ENCODE results near the gene PTMS.

DNA sequence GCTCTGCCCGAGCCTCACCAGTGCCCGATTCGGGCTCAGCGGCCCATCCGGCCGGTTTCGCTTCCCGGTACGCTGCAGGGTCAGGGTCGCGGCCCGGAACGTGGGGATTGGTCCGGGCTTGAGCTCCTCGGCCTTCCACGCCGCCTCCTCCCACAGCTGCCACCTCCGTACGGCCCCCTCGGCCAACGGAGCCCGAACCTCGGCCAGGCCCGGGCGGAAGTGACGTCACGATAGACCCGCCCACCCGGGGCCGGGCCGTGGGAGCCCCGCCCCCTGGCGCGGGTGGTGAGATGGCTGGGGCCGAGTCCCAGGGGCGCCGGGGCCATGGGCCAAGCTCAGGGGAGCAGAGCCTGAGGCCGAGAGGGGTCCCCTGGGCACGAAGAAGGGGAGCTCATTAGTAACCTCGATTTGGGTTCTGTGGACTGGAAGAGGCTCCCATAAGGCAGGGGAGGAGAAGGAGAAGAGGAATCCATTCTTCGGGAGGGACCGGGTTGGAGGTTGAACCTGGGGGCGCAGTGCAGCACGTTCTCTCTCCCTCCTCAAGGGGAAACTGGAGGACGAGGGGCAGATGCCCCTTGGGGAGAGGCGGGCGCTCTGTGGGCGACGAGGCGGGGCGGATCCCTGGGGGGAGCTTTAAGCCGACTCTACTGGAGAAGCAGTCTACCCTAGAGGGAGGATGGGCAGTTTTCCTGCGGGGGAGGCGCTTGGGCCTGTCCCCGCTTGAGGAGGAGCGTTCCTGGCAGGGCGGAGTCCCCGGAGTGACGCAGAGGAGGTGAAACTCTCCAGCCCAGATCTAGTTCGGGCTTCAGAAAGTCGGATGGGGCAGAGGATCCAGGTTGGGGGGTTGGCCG is 13.0 kb upstream of the PTMS start, which contains the start of gene MLF2:
- TF ChIP-seq NFIC (IDR thresholded peaks at IDR 0.05) = peak; percentile 19; the same call in 1 of the 2 replicates
- no peak for TF ChIP-seq SREBF2 (CRISPR knock-in tag; IDR thresholded peaks at IDR 0.05)
- TF ChIP-seq, protein P1, sequence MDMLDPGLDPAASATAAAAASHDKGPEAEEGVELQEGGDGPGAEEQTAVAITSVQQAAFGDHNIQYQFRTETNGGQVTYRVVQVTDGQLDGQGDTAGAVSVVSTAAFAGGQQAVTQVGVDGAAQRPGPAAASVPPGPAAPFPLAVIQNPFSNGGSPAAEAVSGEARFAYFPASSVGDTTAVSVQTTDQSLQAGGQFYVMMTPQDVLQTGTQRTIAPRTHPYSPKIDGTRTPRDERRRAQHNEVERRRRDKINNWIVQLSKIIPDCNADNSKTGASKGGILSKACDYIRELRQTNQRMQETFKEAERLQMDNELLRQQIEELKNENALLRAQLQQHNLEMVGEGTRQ (CRISPR knock-in tag; IDR thresholded peaks at IDR 0.05) = no peak
- TF ChIP-seq, protein P2, sequence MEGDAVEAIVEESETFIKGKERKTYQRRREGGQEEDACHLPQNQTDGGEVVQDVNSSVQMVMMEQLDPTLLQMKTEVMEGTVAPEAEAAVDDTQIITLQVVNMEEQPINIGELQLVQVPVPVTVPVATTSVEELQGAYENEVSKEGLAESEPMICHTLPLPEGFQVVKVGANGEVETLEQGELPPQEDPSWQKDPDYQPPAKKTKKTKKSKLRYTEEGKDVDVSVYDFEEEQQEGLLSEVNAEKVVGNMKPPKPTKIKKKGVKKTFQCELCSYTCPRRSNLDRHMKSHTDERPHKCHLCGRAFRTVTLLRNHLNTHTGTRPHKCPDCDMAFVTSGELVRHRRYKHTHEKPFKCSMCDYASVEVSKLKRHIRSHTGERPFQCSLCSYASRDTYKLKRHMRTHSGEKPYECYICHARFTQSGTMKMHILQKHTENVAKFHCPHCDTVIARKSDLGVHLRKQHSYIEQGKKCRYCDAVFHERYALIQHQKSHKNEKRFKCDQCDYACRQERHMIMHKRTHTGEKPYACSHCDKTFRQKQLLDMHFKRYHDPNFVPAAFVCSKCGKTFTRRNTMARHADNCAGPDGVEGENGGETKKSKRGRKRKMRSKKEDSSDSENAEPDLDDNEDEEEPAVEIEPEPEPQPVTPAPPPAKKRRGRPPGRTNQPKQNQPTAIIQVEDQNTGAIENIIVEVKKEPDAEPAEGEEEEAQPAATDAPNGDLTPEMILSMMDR (IDR thresholded peaks at IDR 0.05 in 2 of 3, conservative IDR thresholded peaks at IDR 0.05 in 1 of 3; ENCODE audit: insufficient read depth in 2 of 3, low read depth in 1 of 3, low read length in 3 of 3) = peak in 1 of 3 experiments; percentile 93; a peak in 3 of 6 replicates
- TF ChIP-seq, protein P3, sequence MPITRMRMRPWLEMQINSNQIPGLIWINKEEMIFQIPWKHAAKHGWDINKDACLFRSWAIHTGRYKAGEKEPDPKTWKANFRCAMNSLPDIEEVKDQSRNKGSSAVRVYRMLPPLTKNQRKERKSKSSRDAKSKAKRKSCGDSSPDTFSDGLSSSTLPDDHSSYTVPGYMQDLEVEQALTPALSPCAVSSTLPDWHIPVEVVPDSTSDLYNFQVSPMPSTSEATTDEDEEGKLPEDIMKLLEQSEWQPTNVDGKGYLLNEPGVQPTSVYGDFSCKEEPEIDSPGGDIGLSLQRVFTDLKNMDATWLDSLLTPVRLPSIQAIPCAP (CRISPR knock-in tag; IDR thresholded peaks at IDR 0.05; ENCODE audit: borderline replicate concordance) = no peak
- TF ChIP-seq ZBTB40 (IDR thresholded peaks at IDR 0.05) = peak; percentile 80
- TF ChIP-seq ZBTB40 (CRISPR knock-in tag; IDR thresholded peaks at IDR 0.05) = no peak
- TF ChIP-seq NRF1 (conservative IDR thresholded peaks at IDR 0.05 in 1 of 2, IDR thresholded peaks at IDR 0.05 in 1 of 2) = peak; percentile 64 to 70
- TF ChIP-seq PHF20 (IDR thresholded peaks at IDR 0.05; ENCODE audit: partially characterized antibody) = peak; percentile 68
- TF ChIP-seq ZNF12 (CRISPR knock-in tag; IDR thresholded peaks at IDR 0.05) = no peak

Data from K562 (cell line).